GM19035 (cell line): ENCODE results near the gene SLC24A4.

Experiments used
- ATAC-seq: cut with Tn5 transposase; IDR thresholded peaks from one replicate; pipeline ENCODE4 v1.9.1; 2021; ENCODE audit not compliant: unreplicated experiment

The SLC24A4 gene

DNA sequence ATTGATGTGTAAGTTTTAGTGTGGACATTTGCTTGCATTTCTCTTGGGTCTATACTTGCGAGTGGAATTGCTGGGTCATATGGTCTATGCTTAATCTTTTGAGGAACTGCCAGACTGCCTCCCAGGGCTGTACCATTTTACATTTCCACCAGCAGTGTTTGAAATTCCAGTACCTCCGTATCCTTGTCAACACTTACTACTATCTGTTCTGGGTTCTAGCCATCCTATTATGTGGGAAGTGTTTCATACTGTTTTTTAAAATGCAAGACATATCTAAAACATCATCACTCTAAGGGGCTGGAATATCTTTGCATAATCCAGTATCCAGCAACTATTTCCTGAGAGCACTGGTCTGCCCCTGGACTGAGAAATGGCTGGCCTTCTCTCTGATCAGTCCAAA lies 110.4 kb downstream of the SLC24A4 start:
- ATAC-seq = no peak

DNA sequence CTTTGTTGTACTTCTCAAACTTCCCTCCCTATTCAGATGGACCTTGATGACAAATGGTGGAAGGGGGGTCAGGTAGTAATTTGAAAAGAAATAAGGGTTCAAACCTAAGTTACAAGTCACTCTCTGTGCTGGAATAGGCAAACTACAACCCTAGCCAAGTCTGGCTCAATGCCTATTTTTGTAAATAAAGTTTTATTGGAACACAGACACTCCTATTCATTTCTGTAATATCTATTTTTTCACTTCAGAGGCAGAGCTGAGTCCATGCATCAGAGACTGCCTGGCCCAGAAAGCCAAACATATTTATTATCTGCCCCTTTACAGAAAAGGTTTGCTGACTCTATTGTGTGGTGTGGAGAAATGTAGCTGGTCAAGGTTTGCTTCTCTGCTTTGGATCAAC lies 112.2 kb downstream of the SLC24A4 start:
- ATAC-seq = no peak

DNA sequence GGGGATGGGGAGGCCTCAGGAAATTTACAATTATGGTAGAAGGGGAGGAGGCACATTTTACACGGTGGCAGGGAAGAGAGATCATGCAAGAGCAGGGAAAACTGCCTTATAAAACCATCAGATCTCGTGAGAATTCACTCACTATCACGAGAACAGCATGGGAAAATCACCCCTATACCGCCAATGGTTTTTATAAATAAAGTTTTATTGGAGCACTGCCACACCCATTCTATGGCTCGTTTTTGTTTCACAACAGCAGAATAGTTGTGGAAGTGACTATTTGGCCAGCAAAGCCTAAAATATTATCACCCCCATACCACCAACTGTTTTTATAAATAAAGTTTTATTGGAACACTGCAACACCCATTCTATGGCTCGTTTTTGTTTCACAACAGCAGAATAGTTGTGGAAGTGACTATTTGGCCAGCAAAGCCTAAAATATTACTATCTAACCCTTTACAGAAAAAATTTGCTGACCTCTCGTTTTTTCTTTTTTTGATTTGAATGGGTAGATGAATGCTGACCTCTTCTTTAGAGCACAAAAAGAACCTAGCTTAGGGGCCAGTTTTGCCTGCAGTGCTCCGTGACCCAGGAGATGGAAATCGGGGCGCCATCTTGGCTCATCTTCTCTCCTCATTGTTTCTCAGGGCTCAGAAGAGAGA lies 113.3 kb downstream of the SLC24A4 start:
- ATAC-seq = no peak

DNA sequence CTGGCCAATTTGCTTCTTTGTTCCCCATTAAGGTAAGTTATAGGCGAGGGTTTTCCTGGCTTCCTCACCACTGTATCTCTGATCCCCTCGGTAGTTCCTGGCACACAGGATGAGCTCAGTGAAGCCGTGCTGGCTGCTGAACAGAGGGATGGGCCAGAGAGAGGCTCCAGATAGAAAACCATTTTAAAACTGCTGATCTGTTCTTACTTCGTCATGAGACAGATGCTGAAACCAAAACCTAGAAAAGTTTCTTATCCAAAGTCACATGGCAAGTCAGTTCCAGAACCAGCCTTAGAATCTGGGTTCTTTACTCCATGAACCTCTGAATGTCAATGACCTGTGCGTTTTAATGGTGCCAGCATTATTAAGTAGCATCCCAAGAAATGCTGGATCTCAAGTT lies 114.3 kb downstream of the SLC24A4 start:
- no peak for ATAC-seq

DNA sequence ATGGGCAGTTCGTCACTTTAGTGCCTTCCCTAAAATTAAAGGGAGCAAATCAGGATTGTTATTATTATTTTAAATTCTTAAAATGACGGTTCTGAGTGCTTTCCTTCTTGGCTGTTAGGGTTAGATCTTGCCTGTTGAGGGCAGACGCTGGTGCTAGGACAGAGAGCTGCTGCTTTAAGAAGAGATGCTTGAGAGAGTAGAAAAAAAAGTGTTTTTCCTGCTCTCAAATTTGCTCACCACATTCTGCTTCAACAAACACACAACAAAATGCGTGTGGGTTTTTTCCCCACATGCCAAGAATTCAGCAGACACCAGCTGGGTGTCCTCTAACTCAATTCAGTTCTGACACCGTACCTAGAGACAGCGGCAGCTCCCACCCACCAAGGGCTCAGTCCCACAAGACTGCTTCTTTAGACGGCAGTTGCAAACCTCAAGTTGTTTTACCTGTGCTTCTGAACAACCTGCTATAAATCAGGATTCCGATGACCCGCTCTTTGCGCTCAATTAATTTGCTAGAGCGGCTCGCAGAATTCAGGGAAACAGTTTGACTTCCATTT lies 114.8 kb downstream of the SLC24A4 start:
- ATAC-seq = no peak

DNA sequence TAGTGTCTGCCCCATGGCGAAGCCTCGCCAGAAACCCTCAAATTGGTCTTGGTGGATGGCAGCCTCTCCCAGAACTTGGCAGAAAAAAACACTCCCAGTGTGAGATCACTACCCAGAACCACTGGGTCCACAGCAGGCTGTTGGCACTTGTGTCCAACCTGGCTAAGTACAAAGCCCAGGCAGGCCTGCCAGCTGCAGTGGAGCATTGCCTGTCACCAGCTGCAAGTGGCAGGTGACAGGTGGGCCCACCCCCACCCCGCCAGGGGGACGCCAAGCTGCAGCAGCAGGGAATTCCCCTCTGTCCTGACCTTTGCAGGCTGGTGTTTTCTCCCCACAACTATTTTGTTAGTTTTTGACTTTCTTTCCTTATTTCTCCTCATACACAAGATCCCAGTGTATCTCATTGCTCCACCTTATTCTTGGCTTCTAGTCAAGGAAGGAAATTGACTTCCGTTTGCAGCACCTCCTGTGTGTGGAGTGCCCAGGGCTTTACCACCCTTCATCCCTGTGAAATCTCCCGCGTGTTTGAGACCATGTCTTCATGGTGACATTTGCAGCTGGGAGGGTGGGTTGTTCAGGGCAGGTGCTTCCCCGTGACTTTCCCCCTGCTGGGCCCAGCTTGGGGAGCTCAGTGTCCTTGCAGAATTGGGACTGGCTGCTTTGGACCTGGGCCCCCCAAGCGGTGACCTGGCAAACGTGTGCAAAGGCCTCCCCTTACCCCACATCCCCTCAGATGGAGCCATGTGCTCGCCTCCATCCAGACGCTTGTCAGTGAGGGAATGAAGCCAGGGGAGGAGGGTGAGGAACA lies 116.8 kb downstream of the SLC24A4 start:
- no peak for ATAC-seq

DNA sequence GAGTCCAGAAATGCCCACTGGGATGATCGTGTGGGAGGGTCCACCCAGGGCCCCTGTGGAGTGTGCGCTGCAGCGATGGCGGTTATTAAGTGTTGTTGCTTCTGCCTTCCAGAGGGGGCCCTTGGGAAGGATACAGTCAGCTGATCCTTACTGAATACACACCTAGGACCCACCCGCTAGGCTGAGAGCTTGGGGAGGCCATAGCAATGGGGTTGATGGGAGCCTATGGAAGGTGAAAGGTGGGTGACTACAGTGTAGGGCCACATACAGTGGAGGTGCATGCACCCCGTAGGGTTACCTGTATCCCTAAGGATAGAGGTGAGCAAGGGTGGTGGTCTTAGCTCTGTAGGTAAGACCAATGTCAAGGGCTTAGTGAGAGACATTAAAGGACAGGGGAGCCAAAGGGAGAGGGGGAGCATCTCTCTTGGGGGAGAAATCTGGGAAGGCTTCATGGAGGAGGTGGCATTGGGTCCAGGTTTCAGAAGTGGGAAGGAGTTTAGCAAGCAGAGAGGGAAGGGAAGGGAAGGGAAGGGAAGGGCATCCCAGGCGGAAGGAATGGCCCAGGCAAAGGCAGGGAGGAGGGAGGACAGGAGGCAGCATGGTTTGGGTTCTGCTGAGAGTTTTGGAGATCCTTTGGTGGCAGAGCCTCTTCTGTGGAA lies 117.5 kb downstream of the SLC24A4 start:
- ATAC-seq = no peak

DNA sequence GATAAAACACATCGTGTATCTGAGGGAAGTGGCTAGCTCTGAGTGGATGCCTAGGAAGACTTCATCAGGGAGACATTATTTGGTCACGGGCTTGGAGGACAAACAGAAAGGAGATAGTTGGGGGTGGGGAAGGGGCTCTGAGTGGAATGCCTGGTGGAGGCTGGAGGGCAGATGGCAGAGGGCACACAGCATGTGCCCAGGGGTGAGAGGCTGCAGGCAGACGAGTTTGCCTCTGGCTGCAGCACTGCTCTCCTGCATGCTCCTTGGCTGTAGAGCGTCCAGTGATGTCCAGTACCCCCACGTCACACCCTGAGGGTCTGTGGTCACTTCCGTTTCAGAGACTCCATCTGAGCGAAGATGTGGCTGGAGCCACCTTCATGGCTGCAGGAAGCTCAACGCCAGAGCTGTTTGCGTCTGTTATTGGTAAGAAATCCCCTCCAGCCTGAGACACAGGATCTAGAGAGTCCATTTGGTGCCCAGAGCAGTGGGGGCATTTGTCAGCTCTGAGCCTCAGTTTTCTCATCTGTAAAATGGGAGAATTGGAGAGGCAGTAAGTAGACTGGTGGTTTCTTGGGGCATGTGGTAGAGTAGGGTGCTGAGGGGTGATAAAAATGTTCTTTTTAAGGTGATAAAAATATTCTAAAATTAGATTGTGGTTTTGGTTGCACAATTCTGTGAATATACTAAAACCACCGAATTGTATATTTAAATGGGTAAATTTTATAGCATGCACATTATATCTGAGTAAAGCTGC lies 119.0 kb downstream of the SLC24A4 start:
- no peak for ATAC-seq

DNA sequence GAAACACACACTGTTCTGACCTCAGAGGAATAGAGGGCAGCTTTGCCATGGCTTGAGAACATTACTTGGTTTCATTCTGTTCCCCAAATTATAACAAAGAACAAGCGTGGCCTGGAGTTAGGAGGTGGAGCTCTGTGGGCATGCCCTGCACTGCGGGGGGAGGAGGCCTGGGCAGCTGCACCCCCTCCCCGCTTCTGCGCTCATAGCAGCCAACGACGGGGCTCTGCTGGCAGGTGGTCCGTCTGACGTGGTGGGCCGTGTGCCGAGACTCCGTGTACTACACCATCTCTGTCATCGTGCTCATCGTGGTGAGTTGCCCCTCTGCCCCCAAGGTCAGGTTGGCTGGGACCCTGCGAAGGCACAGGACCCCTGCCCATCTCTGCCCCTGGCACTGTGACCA lies 120.2 kb downstream of the SLC24A4 start:
- ATAC-seq = no peak

DNA sequence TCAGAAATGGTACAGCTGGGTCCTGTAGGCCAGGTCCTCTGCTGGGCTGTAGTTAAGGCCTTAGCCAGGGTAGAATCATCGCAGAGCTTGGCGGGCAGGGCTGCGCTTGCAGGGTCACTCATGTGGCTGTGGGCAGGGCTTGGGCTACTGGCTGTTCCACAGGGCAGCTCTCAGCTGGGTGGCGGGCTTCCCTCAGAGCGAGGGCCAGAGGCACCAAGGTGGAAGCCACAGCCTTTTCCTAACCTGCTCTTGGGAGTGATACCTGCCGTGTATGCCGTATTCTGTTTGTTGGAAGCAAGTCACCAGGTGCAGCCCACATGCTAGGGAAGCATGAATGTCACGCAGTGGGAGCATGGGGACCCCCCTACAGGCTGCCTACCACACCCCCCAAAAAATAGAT lies 120.8 kb downstream of the SLC24A4 start:
- ATAC-seq = no peak

DNA sequence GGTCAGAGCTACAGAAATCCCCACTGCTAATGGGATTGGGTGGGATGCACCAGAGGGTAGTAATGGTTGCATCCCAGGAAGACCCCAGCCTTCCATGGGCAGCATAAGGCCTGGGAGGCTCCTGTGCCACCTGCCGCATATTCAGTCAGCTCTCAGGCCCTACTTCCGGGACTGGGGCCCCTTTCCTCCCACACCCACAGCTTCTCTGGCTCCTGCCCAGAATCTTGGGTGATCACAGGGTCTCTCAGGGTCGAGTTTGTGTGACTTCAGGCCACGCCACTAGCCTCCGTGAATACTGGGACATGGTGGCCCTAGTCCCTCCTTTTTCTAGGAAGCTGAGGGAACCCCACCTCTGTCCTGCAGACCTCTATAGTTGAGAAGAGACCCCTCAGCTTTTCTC lies 123.8 kb downstream of the SLC24A4 start:
- no peak for ATAC-seq

DNA sequence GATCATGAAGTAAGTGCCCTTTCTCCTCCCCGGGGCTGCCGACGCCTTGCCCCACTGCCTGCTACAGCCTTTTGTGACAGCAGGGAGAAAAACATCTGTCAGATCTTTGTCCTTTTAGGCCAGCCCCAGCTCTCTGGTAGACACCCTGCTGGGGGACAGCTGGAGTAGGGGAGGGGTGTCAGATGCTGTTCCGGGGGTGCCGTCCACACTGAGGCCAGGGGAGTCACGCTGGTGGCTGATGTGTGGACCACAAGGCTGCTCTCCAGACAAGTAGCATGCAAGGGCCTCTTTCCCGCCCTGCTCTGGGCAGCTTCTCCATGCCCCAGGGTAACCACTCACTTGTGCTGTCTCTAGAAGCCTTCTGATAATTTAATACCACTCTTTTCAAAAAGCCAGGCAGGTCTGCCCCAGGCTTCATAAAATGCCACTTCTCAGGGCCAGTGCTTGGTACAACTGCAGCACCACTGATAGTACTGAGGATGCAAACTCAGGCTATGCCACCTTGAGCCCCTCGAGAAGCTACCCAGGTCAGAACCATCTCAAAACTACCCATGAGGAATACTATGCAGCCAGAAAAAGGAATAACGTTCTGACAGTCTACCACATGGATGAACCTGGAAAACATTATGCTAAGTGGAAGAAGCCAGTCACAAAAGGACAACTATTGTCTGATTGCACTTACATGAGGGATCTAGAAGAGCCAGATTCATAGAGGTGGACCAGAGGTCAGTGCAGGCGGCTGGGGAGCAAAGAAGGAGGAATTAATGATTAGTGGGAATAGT lies 124.6 kb downstream of the SLC24A4 start:
- no peak for ATAC-seq

DNA sequence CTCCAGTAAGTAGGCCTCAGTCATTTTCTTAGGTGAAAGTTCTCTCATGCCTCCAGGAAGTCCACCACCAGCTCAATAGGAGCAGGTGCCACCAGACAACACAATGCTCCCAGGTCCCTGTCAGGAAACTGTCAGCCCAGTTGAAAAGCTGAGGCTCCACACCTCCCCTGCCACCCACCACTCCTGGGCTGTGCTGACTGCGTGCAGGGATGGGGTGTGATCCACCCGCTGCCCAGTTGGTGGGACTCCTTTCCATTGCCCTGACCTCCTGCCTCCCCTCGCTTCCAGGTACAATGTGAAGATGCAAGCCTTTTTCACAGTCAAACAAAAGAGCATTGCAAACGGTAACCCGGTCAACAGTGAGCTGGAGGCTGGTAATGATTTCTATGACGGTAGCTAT lies 125.8 kb downstream of the SLC24A4 start:
- ATAC-seq = no peak

DNA sequence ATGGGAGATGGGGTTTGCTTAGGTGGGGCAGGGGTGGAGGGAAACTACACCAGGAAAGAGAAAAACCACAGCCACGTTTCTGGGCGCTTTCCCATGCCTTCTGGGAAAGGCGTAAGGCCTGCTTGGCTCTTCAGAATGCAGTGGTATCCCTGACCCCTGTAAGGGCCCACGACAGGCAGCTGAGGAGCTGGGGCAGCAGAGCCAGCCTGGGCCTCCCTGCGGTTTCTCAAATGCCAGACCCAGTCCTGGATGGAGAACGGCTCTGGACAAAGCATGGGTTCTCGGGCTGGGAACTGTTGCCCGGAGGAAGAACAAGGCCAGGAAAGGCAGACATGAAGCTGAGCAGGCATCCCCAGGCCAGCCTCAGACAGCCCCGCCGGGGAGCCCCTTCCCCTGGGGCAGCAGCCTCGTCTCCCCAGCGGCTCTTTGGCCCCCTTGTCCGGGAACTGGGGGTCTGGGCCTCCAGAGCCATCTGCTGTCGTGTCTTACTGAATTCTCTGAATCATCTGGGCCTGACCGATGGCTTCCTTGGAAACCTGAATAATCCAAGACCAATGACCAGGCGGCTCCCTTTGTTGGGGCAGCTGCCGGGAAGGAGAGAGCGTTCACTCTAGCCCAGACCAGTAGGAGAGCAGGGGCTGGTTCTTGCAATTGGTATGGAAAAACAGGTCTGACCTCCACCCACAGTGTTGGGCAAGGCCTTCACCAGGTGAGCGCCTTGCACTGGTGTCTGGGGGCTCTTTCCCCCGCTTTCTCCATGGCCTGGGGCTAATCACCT lies 126.6 kb downstream of the SLC24A4 start:
- ATAC-seq = no peak

DNA sequence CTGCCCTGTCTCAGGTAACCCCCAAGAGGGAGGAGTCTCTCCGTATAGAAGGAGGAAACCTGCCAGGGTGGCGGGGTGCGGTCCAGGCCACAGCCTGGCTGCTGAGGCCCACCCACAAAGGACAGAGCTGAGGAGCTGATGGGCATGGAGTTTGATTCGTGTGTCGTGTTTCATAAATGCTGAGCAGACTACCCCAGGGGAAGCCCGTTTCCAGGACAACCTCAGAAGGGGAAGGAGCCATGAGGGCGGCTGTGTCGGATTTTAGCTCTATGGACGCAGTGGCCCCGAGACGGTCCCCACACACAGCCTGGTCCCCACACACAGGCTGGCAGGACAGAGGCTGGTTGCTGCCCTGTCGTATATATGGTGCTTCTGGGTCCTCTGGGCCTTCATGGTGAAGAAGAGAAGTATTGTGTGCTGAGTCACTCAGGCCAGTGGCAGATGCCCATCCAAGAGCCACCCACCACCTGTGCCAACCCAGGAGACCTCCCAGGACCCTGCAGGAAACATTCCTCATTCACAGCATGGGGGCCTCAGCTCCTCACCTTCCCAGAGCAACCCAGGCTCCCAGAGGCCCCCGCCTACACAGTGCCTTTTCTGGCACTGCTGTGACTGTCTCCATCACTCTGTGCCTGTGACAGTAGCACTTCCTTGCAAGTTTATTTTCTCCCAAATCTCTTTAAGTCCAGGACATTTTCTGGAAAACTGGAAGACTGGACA lies 127.5 kb downstream of the SLC24A4 start:
- no peak for ATAC-seq

DNA sequence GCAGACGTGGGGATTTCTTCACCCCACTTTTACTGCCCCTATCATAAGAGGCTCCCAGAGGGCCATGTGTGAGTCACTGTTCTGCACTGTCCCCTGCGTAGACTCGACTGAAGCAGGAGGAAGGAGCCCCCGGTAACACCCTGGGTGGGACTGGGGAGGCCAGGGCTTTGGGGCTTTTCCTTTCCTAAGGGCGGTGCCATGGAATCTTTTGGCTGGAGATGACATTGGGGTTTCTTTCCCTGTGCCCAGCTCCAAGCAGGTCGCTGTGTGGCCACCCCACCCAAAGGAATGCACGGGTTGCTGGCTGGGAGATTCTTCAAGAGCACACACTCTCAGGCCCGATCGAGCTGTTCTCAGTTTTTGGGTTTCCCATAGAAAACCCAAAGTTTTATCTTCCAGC lies 128.3 kb downstream of the SLC24A4 start:
- ATAC-seq = no peak

DNA sequence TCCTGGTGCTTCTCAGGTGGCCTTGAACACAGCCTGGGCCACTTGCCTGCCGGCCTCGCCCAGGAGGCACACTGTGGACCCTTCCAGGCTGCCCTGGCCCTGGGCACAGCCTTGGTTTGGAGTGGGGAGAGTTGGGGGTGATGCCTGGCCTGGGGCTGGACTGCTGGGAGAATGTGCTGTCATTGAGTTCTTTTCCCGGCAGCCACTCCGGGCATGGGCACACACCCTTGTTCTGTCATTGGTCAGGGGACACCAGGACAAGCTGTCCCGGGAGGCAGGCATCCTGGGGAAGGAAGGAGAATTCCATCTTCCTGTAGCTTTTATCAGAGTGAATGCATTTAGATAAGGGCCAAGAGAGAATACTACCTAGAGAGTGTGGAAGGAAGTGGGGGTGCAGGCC lies 128.8 kb downstream of the SLC24A4 start:
- no peak for ATAC-seq

DNA sequence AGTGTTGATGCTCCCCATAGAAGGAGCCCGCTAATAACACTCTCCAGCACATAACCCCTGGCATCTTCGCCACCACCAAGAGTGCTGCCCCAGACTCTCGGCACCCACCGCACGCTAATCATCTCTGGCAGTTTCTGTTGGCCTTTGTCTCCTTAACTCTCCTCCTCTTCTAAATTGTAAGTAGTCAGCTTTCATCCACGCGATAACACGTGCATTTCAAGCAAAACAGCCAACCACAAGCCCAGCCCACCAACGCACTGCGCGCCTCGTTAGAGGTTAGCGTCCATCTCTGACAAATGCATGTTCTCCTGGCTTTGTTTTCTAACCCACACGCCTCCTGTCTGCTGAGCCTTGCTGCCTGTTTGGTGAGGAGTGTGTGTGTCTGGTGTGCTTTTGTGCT lies 129.5 kb downstream of the SLC24A4 start:
- ATAC-seq = no peak

DNA sequence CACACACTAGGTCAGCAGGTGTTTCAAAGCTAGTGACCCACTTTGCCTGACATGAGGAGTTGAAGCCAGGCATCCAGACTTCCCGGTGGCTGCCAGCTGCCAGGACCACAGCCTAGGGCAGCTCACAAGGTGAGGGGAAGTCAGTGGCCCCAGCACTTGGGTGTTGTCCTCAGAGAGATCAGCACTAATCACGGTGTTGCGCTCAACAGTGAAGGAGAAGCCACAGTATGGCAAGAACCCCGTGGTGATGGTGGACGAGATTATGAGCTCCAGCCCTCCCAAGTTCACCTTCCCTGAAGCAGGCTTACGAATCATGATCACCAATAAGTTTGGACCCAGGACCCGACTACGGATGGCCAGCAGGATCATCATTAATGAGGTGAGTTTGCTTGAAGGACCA lies 130.7 kb downstream of the SLC24A4 start:
- no peak for ATAC-seq
